Stimulated activated CD4-positive, alpha-beta T cell treated with anti-CD3 and anti-CD28 coated beads, Interleukin-12 subunit alpha, Interleukin-12 subunit beta, amount 100 ng/mL, for 24 hours (primary cell): ENCODE data around the gene CTBP2.

ENCODE experiments used
- DNase-seq, 2 experiments: peaks; one replicate each; pipeline ENCODE4 v3.0.0-alpha.2; 2020; ENCODE audit warnings: low read depth in 2 of 2

Gene CTBP2

DNA sequence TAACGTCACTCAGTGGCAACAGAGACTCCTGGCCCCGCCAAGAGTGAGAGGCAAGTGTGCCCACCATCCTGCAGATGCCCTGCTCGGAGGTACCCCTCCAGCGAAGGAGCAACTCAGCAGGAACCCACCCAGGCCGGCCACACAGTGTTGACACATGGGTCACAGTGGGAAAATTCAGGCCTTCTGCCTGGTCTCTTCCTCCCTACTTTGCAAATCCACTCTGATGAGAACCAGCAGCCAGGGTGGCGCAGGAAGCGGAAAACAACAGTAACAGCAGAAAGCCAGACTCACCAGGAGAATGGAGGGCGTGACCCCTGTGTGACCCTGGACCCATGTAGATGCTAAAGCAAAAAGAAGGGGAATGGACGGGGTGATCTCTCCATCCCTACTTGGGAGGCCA is 53.8 kb downstream of the CTBP2 start:
- DNase-seq, result no peak

DNA sequence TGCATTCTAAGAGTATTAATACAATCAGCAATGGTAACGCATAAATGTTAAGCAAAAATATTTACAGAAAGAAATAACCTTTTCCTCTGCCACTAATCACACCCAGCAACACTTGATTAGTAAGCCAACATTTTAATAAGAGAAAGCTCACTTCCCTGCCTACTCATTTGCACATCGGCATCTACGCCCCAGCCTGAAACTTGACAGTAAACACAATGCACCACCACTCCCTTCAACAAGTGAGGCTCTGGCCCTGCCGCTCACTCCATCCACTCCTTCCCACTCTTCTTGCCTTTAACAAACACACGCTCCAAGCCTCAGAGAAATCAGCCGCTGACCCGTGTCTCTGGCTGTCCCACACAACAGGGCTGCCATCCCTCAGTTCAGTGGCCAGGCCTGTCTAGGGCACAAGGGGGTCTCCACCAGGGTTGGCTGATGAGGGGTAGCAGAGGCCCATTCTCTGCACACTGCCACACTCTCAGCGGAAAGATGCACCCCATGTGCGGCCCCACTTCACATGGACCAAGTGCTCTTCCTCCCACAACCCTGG is 54.6 kb downstream of the CTBP2 start:
- no peak for DNase-seq

DNA sequence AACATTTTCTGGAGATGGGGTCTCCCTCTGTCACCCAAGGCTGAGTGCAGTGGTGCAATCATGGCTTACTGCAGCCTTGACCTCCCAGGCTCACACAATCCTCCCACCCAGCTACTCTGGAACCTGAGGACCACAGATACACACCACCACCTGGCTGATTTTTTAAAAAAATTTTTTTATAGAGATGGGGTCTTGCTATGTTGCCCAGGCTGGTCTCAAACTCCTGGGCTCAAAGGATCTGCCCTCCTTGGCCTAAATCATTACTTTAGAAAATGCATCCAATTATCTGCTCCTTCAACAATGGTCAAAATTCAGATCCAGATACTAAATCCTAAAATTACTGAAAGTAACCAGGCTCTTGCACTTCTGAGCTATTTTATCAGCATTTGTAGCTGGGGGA is 55.2 kb downstream of the CTBP2 start:
- no peak for DNase-seq

DNA sequence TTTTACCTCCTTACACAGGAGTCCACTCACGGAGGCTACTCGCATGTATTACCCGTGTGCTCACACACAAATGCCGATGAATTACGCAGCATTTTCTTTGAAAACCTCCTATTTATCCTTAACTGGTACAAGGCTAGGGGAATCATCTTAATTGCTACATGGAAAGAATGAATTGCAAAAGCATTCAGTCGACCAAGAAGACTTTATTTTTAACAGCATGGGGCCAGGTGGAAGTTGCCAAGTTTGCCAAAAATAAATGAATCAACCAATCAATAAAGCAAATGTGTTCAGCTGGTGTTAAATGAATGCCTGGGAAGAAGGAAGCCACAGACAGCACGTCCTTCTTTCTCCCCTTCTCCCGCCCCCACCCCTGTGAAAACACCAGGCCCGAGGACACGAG is 55.8 kb downstream of the CTBP2 start:
- no peak for DNase-seq

DNA sequence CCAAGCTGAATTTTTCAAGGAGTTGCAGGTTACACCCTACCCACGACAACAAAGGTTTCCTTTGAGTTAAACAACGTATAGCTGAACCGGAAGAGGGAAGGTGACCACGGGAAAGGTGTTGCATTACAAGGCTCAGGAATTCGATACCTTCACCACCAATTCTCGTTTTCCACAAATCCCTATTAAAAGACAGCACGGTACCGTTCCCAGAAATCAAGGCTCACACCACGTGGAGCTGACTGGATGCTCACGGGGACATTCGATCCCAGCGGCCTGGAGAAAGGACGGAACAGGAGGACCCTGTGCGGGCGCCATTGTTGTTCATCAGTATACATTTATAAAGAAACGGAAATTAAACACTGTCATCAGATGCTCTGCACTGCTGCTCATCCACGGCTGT is 56.4 kb downstream of the CTBP2 start:
- no peak for DNase-seq

DNA sequence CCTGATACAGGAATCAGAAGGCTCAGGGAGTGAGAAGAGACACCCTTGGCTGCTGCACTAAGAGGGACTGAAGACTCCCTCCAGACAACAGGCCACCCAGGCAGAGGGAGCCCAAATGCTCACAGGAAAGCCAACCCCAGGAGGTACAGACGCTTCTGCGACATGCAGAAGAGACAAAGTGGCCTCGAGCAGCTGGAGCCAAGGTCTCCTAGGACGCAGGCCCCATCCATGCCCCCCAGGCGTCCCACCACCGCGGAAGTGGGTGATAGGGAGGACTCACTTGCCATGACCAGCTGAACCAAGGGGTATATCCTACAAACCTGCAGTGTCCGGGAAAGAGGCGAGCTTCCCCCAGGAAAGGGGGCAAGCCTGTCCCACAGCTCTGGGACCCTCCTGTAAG is 56.9 kb downstream of the CTBP2 start:
- no peak for DNase-seq

DNA sequence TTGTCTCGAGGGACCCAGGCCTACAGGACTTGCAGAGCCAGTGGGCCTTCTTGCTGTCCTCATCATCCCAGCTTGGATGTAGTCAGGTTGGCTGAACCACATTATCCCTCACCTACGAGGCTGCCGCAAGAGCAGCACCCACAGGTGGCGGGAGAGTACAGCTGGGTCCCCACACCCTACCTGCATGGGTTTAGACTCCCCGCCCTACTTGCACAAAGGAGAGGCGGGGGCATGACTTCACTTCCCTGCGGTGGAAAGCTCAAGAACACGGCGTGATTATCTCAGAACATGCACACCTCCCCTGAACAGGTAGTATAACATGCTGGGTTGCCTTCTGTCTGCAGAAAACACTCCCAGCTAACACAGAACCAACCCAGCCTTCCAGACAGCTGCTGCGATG is 57.5 kb downstream of the CTBP2 start:
- no peak for DNase-seq

DNA sequence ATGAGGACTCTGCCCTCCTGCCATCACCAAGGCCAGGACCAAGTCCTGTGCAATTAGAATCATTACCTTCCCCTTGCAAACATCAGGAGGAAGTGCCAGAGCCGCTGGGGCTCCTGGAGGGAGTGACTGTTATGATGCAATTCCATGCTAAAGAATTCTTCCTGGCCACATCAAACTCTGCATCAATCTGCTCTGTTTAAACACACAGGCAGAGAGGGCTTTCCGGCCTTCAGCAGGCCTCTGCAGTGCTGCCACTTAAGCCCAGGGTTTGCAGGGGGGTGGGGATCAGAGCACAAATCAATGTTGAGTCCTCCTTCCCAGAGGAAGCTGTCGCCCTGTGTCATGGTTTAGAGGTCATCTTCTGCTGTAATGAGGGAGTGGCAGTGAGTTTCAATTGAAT is 58.1 kb downstream of the CTBP2 start:
- DNase-seq, result no peak

DNA sequence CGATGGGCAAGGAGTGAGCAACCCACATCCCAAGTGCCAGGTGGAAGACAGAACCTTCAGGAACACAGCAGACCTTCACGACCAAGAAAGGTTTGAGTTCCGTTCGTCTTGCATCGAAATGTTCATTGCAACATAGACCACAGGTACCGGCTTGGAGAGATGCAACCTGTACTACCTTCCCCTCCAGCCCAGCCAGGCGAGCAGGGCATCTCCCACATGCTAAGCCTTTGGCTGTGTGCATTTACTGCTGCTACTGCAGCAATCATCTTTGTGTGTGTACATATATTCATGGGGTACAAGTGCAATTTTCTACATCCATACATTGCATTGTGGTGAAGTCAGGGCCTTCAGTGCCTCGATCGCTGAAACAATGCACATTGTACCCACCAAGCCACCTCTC is 58.8 kb downstream of the CTBP2 start:
- DNase-seq, result no peak

DNA sequence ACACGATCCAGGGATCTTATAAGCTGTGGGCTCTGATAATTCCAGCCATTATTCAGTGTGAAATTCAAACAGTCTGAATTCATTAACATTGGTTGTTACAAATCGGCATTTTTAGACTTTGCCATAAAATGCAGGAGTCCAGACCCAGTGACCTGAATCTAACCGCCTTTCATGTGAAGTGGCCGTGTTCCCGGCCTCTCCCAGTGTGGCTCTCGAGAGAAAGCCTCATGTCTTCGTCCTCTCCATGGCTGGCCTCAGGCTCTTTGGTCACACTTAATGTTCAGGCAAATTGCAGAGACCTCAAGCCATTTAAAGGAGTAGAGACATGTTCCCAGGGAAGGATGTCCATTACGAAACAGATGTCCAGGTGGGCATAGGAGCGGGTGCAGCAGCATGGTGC is 59.3 kb downstream of the CTBP2 start:
- no peak for DNase-seq

DNA sequence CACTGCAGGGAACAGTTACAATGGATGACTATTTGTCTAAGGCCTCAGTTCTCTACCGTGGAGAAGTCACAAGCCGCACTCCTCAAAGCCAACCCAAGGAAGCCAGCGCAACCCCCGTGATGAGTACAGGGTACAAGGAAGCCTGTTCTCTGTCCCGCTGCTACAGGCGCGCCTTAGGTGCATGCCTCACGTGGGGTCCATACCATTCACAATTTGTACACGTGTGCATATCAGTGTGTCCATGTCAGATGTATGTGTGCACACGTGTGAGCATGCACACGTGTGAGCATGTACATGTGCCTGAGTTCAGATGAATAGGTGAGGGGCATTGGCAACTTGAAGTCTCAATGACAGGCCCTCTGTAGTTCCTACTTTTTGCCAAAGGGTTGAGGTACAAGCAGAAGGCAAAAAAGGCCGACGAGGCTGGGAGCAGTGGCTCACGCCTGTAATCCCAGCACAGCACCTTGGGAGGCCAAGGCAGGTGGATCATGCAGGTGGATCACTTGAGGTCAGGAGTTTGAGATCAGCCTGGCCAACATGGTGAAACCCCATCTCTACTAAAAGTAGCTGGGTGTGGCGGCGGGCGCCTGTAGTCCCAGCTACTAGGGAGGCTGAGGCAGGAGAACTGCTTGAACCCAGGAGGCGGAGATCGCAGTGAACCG is 62.8 kb downstream of the CTBP2 start:
- no peak for DNase-seq

DNA sequence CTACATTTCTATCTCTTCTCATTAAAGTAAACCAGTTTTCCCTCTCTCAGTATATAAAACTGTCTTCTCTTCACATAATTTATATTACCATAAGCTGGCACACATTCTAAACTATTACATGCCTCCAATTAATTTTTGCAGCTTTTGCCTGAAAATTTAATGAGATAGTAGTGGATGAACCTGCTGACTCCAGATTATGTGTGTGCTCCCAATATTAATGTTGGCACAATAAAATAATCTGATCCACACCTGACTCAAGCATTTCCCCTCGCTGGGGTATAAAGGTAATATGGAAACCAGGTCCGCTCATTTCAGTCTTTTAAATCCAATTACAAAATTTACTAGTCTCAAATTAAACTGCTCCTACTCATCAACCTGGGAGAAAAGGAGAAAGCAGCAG is 63.4 kb downstream of the CTBP2 start:
- no peak for DNase-seq

DNA sequence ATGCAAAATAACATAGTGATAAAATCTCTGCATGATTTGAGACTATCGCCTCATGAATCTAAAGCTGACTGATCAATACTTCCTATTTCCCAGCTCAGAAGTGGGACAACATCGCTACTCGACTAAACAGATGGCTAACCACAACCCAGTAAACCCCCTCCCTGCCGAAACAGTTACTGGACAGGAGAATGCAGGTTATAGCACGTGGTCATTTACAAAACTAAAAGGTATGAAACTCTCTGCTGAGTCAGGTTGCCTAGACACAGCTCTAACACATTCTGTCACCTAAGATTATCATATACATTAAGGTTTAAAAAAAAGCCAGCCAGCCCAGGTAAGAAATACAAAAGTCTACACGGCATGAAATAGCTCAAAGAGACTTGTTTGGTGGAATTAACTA is 64.0 kb downstream of the CTBP2 start:
- DNase-seq, result no peak

DNA sequence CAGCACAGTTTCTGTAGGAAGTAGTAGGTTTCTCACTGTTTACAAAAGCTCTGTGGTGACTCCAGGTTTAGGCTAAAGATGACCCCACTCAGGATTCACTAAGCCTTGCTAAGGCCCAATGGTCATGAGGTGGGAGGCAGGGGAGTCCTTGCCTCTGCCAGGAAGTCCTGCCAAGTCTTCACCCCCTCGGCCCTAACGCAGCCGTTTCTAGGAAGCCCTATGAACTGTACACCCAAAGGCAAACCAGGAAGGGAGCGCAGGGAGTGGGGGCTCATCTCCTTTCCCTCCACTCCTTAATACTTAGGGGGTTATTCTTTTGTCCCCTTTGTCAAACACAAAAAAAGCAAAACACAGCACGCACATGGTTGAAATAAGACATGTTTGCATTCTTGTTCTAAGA is 64.6 kb downstream of the CTBP2 start:
- no peak for DNase-seq

DNA sequence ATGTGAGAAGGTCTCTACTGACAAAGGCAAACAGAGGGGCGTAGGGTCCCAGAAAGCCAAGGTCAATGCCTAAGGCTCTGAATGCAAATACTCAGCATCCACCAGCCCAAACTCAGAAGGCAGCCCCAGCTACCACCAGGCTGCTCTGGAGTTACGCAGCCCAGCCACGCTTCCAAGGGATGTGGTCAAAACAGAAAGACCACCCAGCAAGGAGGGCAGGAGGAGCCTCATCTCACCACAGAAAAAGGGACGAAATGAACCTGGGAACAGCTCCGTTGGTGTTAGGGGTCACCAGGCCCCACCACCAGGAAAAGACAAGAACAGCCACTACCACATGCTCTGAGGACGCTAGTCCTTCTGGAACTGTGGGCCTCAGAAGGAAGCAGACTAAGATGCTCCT is 65.1 kb downstream of the CTBP2 start:
- DNase-seq, result no peak

DNA sequence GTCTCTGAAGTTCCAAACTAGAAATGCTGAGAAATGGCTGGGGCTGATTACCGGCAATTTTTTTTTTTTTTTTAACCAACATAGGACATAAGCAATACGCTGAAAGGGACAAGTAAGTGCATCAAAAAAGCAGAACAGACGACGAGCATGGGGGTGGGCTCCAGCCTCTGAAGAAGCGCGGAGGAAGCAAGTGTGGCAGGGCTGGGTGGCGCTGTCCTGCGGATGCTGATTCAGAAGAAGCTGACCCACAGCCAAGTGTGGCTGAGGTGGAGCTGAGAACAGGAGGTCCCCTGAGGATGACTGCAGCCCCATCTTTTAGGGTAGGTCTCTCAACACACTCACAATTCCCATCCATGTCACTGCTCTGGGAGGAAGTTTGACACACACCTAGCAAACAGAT is 65.6 kb downstream of the CTBP2 start:
- DNase-seq, result no peak

DNA sequence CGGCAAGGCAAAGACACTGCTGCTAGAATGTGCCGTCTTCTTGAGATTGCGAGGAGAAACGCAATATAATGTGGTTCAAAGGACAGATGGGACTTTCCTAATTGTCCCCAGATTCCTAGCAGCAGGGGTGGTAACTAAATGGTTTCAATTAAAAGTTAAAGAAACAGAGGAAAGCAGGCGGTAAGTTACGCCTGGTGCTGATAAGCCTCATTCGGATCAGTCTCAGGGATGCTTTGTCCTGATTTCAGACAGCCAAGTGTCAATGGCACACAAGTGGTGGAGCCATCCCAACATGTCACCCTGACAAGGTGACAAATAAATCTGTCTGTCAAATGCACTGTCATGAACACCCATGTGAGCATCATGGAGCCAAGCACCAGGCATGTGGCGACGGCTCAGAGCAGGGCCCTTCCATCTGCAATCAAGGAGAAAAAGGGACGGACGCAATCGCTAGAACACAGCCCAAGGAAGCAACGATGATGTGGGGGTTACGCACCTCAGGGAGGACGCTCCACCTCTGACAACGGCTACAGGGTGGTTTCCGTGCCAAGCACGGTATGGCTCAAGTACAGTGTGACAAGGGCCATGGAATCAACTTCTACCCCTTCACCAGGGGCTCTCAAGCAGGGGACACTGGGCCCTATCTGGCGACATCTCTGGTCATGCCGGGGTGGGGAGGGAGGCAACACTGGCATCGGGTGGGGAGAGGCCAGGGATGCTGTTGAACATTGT is 66.2 kb downstream of the CTBP2 start:
- no peak for DNase-seq

DNA sequence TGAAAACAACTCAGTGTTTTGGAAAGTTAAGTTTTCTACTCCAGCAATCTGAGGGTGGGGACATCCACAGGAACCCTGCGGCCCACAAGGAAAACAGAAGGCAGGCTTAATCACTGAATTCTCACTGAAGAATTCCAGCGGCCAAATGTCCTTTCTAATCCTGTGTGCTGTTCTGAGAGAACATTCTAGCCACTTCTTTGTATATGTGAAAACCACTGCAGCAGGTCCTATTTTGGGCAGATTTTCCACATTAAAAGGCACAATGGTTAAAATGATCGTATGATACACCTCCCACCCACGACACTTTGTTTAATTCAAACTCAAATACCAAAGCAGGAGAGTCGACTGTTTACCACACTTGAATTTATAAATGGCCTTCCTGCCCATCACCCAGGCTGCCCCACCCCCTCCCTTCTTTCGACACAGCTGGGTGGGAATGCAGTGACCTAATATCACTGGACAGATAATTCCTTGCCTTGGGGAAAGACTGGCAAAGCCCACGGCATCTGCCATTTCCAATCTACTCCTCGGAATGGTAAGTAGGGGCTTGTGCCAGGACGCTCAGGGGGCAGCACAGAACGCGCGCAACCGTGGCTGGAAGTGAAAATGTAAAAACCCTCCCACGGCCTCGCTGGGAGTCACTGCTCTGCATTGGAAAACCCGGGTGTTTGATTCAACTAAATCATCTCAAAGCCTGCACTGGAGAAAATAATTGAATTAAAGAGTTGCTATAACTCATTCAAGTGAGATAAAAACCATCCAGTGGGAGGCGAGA is 67.0 kb downstream of the CTBP2 start:
- no peak for DNase-seq

DNA sequence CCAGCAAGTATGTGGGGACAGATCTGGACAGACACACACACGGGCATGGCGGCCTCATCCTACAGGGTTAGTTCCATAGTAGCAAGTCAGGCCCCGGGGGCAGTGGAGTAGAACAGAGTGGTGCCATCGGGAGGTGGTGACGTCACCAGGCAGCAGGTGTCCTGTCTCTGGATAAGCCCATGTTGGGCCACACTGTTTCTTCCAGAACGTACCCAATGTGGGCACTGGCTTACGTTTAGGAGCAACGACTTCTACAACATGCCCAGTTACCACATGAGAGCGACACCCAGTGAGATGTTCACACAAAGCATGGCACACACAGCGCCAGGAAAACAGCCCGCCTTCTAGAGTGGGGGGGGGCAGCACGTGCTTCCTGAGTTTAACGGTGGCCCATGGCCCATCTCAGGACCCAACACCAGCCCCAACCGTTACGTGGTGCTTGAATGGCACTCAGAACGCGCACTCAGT is 67.8 kb downstream of the CTBP2 start:
- no peak for DNase-seq

DNA sequence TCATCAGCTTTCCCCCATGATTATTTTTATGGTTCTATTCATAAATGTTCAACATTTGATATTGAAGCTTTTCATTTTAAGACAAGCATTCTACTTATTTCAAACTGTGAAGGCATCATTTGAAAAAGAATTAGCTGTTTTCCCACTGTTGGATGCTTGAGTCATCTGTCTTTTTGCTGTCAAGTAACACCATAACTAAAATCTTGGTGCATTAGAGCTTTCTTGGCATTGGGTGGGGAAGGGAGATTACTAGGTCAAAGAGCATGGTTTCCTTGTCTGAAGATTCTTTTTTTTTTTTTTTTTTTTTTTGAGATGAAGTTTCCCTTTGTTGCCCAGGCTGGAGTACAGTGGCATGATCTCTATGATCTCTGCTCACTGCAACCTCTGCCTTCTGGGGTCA is 68.5 kb downstream of the CTBP2 start:
- DNase-seq, result no peak

DNA sequence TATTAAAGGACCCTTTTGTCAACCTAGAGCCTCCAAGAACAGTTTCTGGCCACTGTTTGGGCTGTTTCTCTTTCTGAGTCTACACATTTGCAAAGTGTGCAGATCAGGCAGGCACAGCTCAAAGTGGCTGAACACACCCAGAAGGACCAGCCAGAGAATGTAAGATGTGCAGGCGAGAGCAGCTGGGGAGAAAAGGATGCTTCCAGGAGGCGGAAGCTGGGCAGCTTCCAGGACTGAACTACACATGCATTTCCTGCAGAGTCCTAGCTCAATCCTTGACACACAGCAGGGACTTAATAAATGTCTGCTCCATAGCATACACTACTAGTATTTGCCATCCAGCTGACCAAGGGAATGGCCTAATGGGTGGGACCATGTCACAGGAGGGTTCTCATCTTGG is 70.9 kb downstream of the CTBP2 start:
- DNase-seq, result no peak

DNA sequence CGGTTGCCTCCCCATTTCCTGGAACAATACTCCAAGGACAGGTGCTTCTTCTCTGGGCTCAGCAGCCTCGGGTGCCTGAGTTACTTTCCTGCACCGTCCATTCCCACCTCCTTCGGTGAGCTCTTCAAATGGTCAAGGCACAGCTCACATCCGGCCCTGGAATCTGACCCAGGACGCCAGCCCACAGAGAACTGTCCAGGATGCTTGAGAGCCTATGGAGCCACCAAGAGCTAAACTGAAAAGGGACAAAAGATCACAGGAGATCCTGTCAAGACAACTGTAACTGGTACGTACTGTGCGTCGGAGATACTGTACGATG is 72.5 kb downstream of the CTBP2 start:
- DNase-seq, result no peak
